HG03571 (cell line): ENCODE results near the gene ANKH.

Experiments
- ATAC-seq: cut with Tn5 transposase; IDR thresholded peaks from one replicate; pipeline ENCODE4 v1.9.1; 2021; ENCODE audit not compliant: unreplicated experiment

The ANKH gene

DNA sequence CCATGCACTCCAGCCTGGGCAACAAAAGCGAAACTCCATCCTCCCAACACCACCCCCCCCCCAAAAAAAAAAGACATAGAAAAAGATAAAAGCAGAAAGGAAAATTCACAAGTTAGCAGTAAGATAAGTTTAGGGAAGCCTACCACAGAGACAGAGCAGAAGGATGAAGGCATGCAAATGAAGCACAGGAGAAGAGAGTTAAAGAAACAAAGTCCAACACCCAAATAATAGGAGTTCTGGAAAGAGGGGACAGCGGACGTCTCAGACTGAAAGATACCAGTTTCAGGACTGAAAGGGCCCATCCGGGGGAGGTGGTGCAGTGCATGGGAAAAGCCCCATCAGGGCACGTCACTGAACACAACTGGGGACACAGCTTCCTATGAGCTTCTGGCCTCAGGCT lies 152.8 kb downstream of the ANKH start:
- no peak for ATAC-seq

DNA sequence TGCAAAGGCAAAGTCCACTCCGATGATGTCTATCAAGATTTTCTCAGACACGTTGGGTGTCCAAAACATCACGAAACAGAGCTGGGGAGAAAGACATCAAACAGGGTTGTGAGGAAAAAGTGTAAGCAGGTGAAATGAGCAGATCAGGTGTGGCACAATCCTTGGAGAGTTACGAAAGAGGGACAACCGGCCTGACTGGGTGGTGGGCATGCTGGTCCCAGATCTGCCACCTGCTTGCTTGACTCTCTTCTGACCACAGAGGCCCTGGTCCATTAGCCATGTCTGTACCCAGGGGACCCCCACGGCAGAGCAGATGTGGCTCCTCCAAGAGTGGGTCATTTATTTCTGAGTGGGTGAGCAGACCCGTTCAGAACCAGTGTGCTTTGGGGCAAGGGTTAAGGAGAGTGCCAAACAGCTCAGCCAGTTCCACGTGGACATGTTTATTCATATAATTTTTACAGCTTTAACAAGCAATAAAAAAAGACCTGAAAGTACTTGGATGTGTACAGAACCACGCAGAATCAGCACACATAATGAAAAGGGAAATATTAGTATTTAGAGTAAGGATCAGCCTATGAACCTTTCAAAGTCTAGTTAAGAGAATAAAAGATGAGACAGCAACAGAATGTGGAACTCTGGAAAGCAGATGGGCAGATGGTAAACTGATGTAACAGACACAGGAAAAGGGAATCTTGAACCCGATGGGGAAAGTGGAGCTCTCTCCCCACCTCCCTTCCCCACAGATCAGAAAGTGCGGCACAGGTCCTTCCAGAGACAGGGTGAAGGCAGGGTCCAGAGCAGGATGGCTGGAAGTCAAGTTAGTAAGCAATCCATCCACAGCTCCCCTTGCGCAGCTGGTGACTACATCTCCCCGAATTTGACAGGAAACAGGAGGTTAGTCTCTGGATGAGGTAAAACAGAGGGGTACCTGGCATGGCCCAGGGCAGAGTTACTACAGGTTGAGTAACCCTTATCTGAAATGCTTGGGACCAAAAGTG lies 154.5 kb downstream of the ANKH start:
- no peak for ATAC-seq

DNA sequence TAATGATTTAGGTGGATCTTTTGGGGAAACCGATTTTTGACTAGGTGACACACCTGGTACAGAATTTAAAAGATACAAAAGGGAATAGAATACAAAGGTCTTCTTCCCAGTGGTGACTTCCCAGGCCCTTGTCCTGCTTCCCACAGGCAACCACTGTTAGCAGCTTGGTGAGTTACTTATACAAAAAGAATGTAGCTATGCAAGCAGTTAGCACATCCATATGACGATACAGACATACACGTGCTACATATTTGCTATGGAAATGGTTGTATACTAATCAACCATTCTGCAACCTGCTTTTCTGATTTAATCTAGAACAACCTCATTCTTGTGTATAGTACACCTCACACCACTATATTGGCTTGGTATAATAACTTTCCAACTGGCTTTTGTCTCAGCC lies 156.1 kb downstream of the ANKH start:
- no peak for ATAC-seq

DNA sequence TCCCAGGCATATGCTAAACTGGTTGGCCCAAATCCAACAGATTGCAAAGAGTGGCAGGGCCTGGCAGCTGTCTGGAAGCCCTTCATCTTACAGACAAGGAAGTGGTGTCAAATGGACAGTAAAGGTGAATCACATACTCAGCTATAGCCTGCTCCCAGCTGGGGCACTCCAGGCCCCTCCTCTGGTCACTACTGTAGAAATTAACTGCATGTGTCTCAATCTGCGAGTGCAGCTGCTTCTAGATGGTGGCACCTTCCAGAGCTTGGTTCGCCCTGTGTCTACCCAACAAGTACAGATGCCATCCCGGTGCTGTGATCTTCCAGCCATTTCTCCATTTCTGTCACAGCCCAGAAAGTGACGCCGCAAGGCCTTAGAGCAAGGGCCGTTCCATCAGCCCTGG lies 156.9 kb downstream of the ANKH start:
- no peak for ATAC-seq

DNA sequence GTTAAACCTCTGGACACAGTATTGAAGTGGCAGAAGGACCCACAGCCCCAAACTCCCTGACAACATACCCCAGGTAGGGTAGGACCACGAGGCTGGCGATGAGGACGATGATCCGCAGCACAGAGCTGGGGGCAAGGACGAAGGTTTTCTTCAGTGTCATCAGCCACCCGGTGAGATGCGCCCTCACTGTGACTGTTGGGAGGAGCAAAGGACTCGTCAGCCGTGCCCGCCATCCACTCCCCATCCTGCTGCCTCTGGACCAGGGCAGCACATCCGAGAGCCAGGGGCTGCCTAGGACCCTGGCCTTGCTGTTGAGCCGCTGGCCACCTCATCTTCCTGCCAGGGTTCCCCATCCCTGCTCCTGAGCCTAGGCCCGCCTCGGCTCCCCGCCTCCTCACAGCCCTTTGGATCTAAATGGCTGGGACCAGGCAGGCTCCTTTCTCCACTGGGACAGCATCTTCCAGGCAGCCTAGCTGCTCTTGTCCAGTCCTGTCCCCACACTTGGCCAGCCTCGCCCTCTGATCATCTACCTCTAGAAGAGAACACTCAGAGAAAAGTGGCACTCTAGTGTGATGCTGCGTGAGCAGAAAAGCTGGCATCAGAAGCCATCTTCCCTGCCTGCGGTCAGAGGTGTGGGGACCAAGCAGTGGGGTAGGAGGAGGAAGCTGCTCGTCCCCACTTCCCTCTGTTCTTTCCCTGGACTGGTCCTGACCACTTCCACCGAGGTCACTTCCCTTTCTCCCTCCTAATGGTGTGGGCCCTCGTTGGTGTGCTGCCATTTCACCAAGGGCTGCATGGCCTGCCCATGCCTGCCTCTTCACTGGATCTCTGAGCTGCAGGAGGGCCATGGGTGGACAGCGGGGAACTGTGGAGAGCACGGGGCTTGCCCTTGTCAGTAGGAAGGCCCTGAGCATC lies 157.8 kb downstream of the ANKH start:
- no peak for ATAC-seq

DNA sequence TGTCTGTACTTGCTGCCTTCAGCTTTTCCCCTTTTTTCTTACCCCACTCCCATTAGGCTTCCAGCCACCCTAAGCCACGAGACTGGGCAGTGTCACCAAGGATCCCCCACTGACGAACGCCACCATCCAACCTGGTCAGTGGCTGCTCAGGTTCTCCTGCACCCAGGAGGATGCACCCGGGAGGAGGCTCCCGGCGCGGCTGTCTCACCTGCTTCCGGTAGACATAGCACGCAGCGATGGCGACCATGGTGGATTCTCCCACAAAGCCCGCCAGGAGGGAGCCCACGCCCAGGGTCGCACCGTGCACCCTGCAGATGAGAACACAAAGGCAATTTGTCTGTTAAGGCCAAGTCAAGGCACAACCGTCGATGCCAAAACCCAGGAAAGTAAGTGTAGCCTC lies 158.9 kb downstream of the ANKH start:
- ATAC-seq = no peak

DNA sequence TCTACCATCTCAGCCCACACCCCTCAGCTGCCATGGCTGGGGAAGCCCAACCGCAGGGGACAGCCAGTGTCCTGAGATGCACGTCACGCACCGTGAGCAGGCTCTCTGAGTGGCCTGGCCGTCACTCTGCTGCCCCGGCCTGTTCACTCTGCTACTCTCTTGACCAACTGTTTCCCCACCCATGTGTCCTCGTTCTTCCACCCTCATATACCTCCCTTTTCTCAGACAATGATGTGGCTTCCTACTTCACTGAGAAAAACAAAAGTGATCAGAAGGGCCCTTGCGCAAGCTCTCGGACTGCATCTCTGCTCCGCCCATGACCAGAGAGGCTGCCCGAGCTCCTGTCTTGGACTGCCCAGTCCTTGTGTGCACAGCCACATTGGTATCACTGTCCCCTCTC lies 159.4 kb downstream of the ANKH start:
- ATAC-seq = no peak

DNA sequence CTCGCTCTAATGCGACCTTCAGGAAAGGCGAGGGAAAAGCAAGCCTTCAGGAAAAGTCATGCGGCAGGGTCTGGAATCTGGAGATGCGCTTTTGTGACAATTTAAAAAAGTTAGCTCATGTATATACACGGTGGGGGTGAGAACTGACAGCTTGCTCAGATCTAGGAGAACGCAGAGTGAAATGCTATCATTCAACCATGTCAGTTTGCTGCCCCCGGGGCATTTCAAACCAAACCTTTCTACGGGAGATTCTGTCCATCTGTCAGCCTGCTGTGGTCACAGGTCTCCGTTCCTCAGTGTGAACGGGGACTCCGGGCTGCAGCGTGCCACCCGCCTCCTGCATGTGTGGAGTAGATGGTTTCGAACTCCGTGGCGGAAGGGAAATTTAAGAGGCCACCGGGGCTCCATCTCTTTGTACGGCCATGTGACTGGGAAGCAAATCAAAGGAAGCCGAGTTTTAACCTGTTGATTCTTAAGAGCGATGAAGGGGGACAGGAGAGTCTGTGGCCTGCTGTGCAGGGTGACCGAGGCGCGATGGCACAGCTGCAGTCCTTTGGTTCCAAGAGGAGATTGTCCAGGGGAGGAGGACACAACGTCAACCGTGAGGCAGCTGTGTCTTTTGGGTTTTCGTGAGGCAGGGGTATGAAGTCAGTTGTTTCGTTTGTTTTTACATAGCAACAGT lies 161.1 kb downstream of the ANKH start:
- no peak for ATAC-seq

DNA sequence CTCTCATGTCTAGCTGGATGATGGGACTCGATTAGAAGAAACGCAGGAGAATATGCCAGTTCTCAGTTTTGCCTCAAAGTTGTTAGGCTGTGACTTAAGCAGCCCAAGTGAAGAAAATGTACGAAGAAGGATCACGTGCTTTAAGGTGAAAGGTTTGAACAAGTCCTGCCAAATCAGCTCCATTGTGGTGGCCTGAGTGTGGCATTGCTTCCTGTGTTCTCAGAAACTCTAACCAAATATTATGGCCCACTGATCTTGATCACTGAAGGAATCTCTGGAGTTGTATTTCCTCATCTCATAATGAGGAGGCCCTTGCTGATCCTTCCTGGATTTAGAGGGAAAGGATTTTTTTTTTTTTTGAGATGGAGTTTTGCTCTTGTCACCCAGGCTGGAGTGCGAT lies 163.0 kb downstream of the ANKH start:
- ATAC-seq = no peak

DNA sequence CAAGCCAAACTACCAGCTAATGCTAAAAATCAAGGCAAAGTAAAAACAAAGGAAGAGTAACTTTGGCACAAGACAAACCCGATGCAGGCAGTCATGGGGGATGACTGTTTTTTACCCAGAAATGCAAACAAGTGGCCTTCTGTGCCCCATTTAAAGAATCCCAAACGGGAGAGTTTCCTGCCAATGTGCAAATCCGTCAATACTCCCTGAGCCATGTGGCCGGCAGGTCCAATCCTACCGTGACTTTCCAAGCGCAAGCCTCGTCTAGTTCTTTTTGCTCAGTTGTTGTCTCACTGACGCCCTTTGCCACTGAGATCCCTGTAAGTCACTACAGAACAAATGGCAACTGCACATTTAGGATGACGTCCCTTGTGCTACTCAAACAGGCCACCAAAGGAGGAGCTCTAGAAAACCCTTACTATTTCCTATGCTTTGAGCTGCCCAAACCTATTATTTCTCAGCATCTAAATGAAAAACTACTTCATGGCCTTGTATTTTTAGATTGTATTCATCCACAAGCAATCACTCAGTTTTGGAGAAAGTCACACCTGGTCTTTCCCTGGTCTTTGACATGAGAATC lies 163.7 kb downstream of the ANKH start:
- ATAC-seq = no peak

DNA sequence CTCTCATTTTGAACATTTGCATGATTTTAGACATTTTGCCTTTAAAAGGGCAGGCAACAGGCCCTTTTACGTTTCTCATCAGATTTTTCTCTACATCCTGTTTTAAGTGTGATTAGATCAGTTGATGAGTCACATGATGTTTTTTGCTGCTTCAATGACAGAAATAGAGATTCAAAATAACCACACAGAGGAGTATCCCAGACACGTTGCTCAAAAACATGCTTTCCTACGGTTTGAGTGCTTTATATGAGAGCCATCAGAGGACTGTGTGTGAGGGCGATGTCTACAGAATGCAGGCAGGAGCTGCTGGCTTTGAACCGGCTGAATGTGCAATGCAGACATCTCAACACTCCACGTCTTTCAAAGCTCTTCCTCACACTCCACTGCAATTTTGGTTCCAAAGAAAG lies 165.0 kb downstream of the ANKH start:
- ATAC-seq = no peak

DNA sequence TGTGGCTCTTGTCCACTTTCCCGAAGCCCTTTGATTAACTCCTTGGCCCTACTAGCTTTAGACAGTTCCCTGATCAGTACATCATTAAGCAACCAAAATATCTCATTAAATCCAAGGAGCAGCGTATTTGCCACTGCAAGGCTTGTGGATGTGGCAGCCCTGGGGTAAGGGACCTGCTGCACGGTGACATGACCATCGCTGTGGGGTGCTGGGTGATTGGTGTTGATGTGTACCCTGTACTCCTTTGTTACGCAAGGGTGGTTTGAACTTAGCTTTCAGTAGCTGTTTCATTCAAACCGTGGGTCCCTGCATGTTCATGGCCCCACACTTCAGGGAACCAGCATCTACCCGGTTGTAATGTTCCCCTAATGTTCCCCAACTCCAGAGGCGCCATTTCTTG lies 166.0 kb downstream of the ANKH start:
- ATAC-seq = no peak

DNA sequence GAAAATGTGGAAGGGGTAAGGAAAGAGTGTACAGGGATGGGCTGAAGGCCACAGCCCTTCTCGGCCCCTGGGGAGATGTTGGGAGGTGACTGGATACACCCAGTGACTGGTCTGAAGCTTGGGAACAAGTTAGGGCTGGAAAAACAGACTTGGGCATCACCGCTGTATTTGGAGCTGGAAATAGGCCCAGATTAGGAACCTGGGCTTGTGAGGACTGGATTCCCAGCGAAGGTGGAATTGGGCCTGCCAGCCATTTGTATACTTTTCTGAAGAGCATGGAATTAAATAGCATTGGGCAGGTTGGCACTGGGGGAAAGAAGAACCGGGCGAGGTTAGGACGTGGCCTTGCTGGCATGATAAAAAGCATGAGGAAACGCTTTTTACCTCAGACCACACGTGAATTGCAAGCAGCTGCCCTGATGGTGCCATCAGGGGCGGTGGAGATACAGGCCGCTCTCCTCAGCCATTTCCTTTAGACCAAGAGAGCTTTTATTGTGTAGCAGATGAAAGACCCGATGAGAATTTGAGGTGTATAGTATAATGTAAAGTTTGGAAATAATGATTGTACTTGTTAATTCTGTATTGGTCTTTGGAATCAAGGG lies 169.2 kb downstream of the ANKH start:
- no peak for ATAC-seq

DNA sequence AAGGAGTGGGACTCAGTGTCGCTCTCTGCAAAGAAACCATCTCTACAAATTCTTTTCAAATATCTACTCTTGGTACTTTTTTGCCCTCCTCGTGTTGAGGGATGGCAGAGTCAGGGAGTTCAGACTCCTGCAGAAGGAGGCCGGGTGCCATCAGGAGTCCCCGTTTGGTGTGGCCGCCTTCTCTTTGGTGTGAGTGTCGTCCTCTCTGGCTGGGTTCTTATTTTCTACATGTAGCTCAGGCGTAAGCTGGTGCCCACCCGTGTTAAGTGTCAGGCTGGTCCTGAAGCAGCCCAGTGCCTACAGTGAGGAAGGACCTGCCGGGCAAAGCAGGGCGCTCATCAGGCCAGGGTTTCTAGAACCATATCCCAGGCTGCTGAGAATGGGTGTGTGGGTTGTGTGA lies 170.0 kb downstream of the ANKH start:
- ATAC-seq = no peak

DNA sequence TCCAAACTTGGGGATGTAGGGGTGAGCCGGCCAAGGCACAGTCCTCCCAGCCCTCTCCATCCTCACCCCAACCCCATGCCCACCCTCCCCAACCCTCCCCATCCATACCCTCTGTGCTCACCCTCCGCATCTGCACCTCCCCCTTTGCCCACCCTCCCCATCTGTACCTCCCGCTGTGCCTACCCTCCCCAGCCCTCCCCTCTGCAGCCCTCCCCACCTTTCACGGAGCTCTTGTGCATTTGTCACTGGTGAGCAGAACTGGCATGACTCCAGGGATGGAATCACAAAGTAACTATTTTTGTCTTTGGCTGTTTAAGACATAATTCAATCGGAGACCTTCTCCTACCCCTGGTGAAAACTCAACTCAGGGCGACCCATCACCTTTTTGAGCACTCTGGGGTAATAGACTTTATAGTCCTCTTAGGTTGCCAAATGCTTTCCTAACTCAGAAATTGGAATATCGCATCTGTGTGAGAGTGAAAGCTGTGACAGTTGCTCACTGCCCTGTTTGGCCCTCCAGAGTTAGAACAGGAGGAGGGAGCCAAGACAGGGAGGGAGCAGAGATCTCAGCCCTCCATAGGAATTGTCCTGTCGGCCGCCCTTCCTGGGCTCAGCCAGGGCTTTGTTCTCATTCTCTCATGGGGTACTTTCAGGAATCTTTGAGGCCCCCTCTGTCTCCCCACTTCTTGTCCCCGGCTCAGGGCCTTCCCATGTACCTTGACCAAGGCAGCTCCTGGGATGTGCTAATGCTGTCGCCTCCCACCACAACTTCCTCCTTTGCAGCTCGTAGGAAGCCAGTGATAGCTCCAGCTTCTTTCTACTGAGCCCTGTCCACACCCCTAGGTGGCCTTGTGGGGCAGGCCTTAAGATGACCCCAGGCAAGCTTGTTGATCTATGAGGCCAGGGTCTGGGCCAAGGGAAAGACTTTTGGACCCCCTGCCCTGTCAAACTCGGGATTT lies 170.8 kb downstream of the ANKH start:
- ATAC-seq = no peak

DNA sequence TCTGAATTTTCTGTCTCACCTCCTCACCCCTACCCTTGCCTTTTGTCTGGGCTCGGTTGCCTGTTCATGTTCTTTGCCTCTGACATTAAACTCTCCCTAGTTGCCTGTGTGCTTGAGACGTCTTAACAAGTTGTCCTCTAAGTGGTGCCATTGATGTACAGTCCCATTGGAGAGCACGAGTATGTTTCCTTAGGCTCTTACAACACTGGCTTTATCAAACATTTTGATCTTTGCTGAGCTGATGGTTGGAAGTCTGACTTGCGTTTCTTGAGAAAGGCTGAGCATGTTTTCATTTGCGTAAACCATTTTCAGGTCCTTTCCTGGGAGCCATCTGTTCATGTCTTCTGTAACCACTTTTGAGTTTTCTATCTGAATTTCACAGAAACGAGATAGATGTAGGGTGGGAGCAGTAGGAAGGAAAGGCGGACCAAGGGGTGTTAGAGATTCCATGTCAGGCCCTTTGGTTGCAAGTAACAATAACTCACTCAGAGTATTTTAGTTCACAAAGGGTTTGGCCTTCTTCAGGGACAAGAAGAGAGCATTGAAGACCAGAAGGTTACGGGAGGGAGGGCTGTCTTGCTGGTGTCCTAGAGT lies 171.7 kb downstream of the ANKH start:
- ATAC-seq = no peak

DNA sequence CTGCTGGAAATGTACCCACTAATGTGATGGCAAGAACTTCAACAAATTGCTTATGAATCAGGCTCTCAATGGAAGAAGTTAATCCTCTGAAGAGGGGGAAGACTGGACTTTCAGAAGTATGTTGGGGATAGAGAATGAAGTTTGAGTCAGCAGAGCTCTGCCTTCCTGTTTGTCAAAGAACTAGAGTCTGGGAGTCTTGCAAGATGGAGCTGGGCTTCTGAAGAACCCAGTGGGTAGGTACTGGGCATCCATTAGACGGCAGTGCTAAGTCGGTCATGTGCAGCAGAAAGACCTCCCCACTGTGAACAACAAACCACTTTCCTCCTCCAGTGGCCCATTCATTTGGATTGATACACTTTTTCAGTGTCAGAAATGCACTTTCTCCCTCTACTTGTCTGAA lies 172.4 kb downstream of the ANKH start:
- no peak for ATAC-seq

DNA sequence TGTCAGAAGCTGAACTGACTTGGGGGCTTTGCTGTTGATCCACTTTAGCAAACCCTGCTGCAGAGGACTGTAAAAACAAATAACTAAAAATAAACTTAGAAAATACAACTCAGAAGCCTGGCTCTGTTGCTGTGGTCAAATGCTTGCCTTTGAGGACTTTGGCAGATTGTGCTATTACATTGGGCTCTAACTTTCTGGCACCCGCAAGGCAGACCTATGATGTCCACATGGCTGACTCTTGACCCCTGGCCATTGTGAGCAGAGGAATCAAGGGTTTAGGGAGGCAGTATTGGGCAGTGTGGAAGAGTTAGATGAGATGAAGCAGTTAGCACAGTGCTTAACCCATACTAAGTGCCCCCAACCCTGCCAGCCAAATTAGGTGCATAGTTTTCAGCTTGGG lies 173.1 kb downstream of the ANKH start:
- no peak for ATAC-seq

DNA sequence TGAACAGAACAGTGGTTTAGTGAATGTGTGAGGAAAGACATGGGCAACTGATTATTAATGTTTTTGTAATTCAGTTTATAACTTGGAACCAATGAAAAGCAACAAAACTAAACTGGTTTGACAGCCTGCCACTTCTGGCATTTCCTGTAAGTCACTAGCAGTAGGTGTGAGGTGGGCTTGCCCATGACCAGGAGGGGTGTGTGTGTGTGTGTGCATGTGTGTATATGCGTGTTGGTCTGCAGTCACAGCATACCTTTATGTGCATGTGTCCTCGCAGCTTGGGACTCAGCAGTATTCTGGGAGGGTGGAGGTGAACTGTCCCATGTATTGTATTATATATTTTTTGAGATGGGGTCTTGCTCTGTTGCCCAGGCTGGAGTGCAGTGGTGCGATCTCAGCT lies 174.7 kb downstream of the ANKH start:
- ATAC-seq = no peak
